HTR-8/SVneo (cell line): ENCODE measurements around the gene OLAH.

Experiments used
- DNase-seq: peaks from one replicate; pipeline ENCODE4 v3.0.0; 2011; ENCODE audit warnings: low spot score, mixed read lengths; ENCODE audit not compliant: insufficient read length
- FAIRE-seq: peaks from 2 replicates; lab custom pipeline; 2011; peaks lifted over from hg19 to GRCh38; lab: Jason Lieb, UNC

The OLAH gene

GRCh38 chr10:15121707-15122106 lies 78.0 kb downstream of the OLAH start:
- peak; percentile 10 for DNase-seq
- FAIRE-seq = no peak

GRCh38 chr10:15122477-15123030 lies 78.8 kb downstream of the OLAH start:
- FAIRE-seq = no peak
- DNase-seq = no peak
